Measurements from ENCODE around the gene MIEF2. TPM values are rescaled to one million over a fixed set of nuclear protein-coding genes. Genes with fewer than 3 reads are reported as not detected.
"Not testable (repeated sequence)": the region's sequence is repeated elsewhere in the genome, so short reads cannot be mapped to it uniquely, and the experiment has no call there.

The MIEF2 gene
- total and polyA plus RNA-seq, 5 experiments from 2014 or later = 10.7 to 17.4 (median 14.4) TPM

- H3K4me3 Mint-ChIP-seq = no peak overlapping the region
- ATAC-seq (no peak), DNase-seq (no peak)
- H3K36me3 Mint-ChIP-seq = peaks cover 0 to 89% (median 14%) of the 10 kb centered on the region in 3 donors
- no peaks in the 10 kb centered on the region for H3K27me3 Mint-ChIP-seq
- POLR2A ChIA-PET = no interaction called here
- H3K4me1 Mint-ChIP-seq = peaks cover 0 to 2% (median 0%) of the 10 kb centered on the region in 4 donors
- no peaks in the 10 kb centered on the region for H3K9me3 Mint-ChIP-seq
- peak overlapping the region in 3 of 10 donors; percentile 25 to 69 (median 44) for H3K27ac Mint-ChIP-seq
Observed at GRCh38 chr17:18281788-18282187, 21.3 kb downstream of the MIEF2 start.

- Mint-ChIP-seq H3K36me3 (peaks cover 0 to 93% (median 28%) of the 10 kb centered on the region in 3 donors), H3K9me3 (no peaks in the 10 kb centered on the region), H3K27me3 (no peaks in the 10 kb centered on the region), H3K27ac (peak overlapping the region in 1 of 10 donors; percentile 68), H3K4me1 (peaks cover 0 to 4% (median 0%) of the 10 kb centered on the region in 4 donors), H3K4me3 (no peak overlapping the region)
- DNase-seq = no peak
- POLR2A ChIA-PET = no interaction called here
- no peak for ATAC-seq
Observed at GRCh38 chr17:18285296-18285695, 24.8 kb downstream of the MIEF2 start.

- ATAC-seq = no peak
- no peak overlapping the region for H3K4me3 Mint-ChIP-seq
- H3K27me3 Mint-ChIP-seq = no peaks in the 10 kb centered on the region
- H3K9me3 Mint-ChIP-seq = no peaks in the 10 kb centered on the region
- peaks cover 0 to 5% (median 1%) of the 10 kb centered on the region in 4 donors for H3K4me1 Mint-ChIP-seq
- peak overlapping the region in 1 of 10 donors; percentile 41 for H3K27ac Mint-ChIP-seq
- H3K36me3 Mint-ChIP-seq = peaks cover 0 to 77% (median 21%) of the 10 kb centered on the region in 3 donors
- POLR2A ChIA-PET = no interaction called here
- DNase-seq = no peak
Observed at GRCh38 chr17:18291718-18292540, 31.5 kb downstream of the MIEF2 start.

- H3K9me3 Mint-ChIP-seq, DNase-seq, H3K4me1 Mint-ChIP-seq, H3K4me3 Mint-ChIP-seq, H3K27ac Mint-ChIP-seq, H3K27me3 Mint-ChIP-seq, POLR2A ChIA-PET, ATAC-seq: not testable (repeated sequence)
- H3K36me3 Mint-ChIP-seq = peaks cover 4 to 62% (median 16%) of the 10 kb centered on the region in 3 donors
Observed at GRCh38 chr17:18298061-18298460, 37.6 kb downstream of the MIEF2 start.

GRCh38 chr17:18300725-18301480, 40.4 kb downstream of the MIEF2 start:
- DNase-seq (no peak), ATAC-seq (no peak)
- POLR2A ChIA-PET = no interaction called here
- peaks cover 4 to 71% (median 22%) of the 10 kb centered on the region in 3 donors for H3K36me3 Mint-ChIP-seq
- peak overlapping the region in 1 of 10 donors; percentile 16 for H3K4me3 Mint-ChIP-seq
- no peaks in the 10 kb centered on the region for H3K27me3 Mint-ChIP-seq
- no peaks in the 10 kb centered on the region for H3K9me3 Mint-ChIP-seq
- peak overlapping the region in 3 of 10 donors; percentile 29 to 53 (median 35) for H3K27ac Mint-ChIP-seq
- H3K4me1 Mint-ChIP-seq = peaks cover 0 to 6% (median 0%) of the 10 kb centered on the region in 4 donors

- H3K36me3 Mint-ChIP-seq = peaks cover 4 to 83% (median 27%) of the 10 kb centered on the region in 3 donors
- H3K27me3 Mint-ChIP-seq, ATAC-seq, DNase-seq, H3K4me3 Mint-ChIP-seq, POLR2A ChIA-PET, H3K4me1 Mint-ChIP-seq, H3K27ac Mint-ChIP-seq, H3K9me3 Mint-ChIP-seq: not testable (repeated sequence)
Observed at GRCh38 chr17:18303206-18303605, 42.7 kb downstream of the MIEF2 start.

GRCh38 chr17:18309202-18309601, 48.7 kb downstream of the MIEF2 start:
- H3K9me3 Mint-ChIP-seq = no peaks in the 10 kb centered on the region
- POLR2A ChIA-PET = no interaction called here
- H3K36me3 Mint-ChIP-seq = peaks cover 0 to 48% (median 15%) of the 10 kb centered on the region in 3 donors
- no peak overlapping the region for H3K4me3 Mint-ChIP-seq
- peaks cover 13 to 41% (median 35%) of the 10 kb centered on the region in 4 donors for H3K4me1 Mint-ChIP-seq
- H3K27ac Mint-ChIP-seq = no peak overlapping the region
- no peak for ATAC-seq
- no peak for DNase-seq
- H3K27me3 Mint-ChIP-seq = no peaks in the 10 kb centered on the region

GRCh38 chr17:18314059-18314730, 53.7 kb downstream of the MIEF2 start:
- Mint-ChIP-seq H3K4me3 (peak overlapping the region; percentile 81 to 99 (median 94)), H3K4me1 (peaks cover 30 to 82% (median 76%) of the 10 kb centered on the region in 4 donors), H3K9me3 (peaks cover 0 to 2% (median 0%) of the 10 kb centered on the region in 9 donors), H3K27me3 (no peaks in the 10 kb centered on the region), H3K36me3 (peaks cover 0 to 27% (median 17%) of the 10 kb centered on the region in 3 donors), H3K27ac (peak overlapping the region; percentile 81 to 99 (median 98))
- DNase-seq (peak in 1 of 10 donors; percentile 18), ATAC-seq (peak; percentile 3 to 18)
- POLR2A ChIA-PET = interaction anchor here (0.7 to 2.4 kb wide), 10 partner anchors 14 to 1272 kb away, joined by 3 to 20 read pairs (median 4); partner anchors contain the start of genes ALKBH5, DRC3, DRG2 and FLII

- Mint-ChIP-seq H3K9me3 (peaks cover 0 to 2% (median 0%) of the 10 kb centered on the region in 9 donors), H3K27ac (peak within 1 kb of the TSS; percentile 91 to 99 (median 98)), H3K4me3 (peak within 1 kb of the TSS; percentile 81 to 99 (median 94)), H3K4me1 (peaks cover 35 to 88% (median 82%) of the 10 kb centered on the region in 4 donors), H3K27me3 (no peaks in the 10 kb centered on the region), H3K36me3 (peaks cover 0 to 29% (median 17%) of the 10 kb centered on the region in 3 donors)
- ATAC-seq (peak; percentile 92 to 93), DNase-seq (peak; percentile 93 to 98 (median 98))
- POLR2A ChIA-PET = interaction anchor here (0.7 to 2.4 kb wide), 11 partner anchors 13 to 1272 kb away, joined by 3 to 20 read pairs (median 4); partner anchors contain the start of genes ALKBH5, DRC3, DRG2 and FLII
Observed at GRCh38 chr17:18314731-18315561, 54.5 kb downstream of the MIEF2 start, which contains the start of the genes SMCR8 and TOP3A. Gene SMCR8, plus strand, starts transcription at chr17:18315293. Its CDS starts 497 bp downstream, at chr17:18315790. Gene TOP3A, minus strand, starts transcription at chr17:18314994. Its CDS starts 216 bp downstream, at chr17:18314778.

GRCh38 chr17:18315562-18315922, 55.1 kb downstream of the MIEF2 start:
- Mint-ChIP-seq H3K27me3 (no peaks in the 10 kb centered on the region), H3K36me3 (peaks cover 0 to 32% (median 15%) of the 10 kb centered on the region in 3 donors), H3K27ac (peak overlapping the region; percentile 91 to 99 (median 98)), H3K4me1 (peaks cover 39 to 90% (median 84%) of the 10 kb centered on the region in 4 donors), H3K4me3 (peak overlapping the region; percentile 81 to 99 (median 94)), H3K9me3 (peaks cover 0 to 2% (median 0%) of the 10 kb centered on the region in 9 donors)
- ATAC-seq = peak; percentile 9 to 42
- peak in 6 of 10 donors; percentile 35 to 73 (median 58) for DNase-seq
- POLR2A ChIA-PET = interaction anchor here (0.8 to 2.4 kb wide), 8 partner anchors 13 to 343 kb away, joined by 3 to 20 read pairs (median 4); partner anchors contain the start of genes ALKBH5, DRC3, DRG2 and FLII

- POLR2A ChIA-PET = interaction anchor here (0.8 to 2.4 kb wide), 7 partner anchors 9 to 228 kb away, joined by 3 to 20 read pairs (median 5); partner anchors contain the start of genes ALKBH5, DRG2, FLII and MIEF2
- Mint-ChIP-seq H3K4me3 (peak overlapping the region; percentile 81 to 99 (median 94)), H3K4me1 (peaks cover 43 to 92% (median 85%) of the 10 kb centered on the region in 4 donors), H3K9me3 (peaks cover 0 to 2% (median 0%) of the 10 kb centered on the region in 9 donors), H3K36me3 (peaks cover 0 to 36% (median 17%) of the 10 kb centered on the region in 3 donors), H3K27me3 (no peaks in the 10 kb centered on the region), H3K27ac (peak overlapping the region; percentile 91 to 99 (median 98))
- ATAC-seq (no peak), DNase-seq (no peak)
Observed at GRCh38 chr17:18315961-18316360, 55.5 kb downstream of the MIEF2 start.

Data from naive thymus-derived CD8-positive, alpha-beta T cell (primary cell).